Measurements from ENCODE around the gene H19.

GRCh38 chr11:1966531-1966930, 31.1 kb downstream of the H19 start:
- TF ChIP-seq TAF1 (IDR thresholded peaks at IDR 0.05; ENCODE audit: borderline replicate concordance, low read depth, low read length) (no peak), POLR2A (IDR thresholded peaks at IDR 0.05; ENCODE audit: low read depth, low read length) (no peak), POLR2AphosphoS5 (IDR thresholded peaks at IDR 0.05; ENCODE audit: low read depth, low read length) (no peak)

Data from GM12892 (cell line).